ENCODE measurements around the gene PPIB.

PPIB gene

GRCh38 chr15:64162869-64163658 is at the start of gene PPIB:
PPIB (minus strand) TSS chr15:64163022; CDS start chr15:64162986, 36 bp downstream.
- DNase-seq: peak; percentile 97

- no peak for DNase-seq
Observed at GRCh38 chr15:64211696-64212095, 48.9 kb upstream of the PPIB start.

GRCh38 chr15:64210371-64210770 is 47.5 kb upstream of the PPIB start:
- DNase-seq: no peak

GRCh38 chr15:64209680-64210334 is 47.0 kb upstream of the PPIB start:
- DNase-seq: peak; percentile 25 to 57

- DNase-seq: no peak
Observed at GRCh38 chr15:64205202-64205601, 42.4 kb upstream of the PPIB start.

- DNase-seq: no peak
Observed at GRCh38 chr15:64197425-64197824, 34.6 kb upstream of the PPIB start.

- no peak for DNase-seq
Observed at GRCh38 chr15:64193971-64194370, 31.1 kb upstream of the PPIB start.

GRCh38 chr15:64191971-64192830 is 29.4 kb upstream of the PPIB start:
- DNase-seq: no peak

- no peak for DNase-seq
Observed at GRCh38 chr15:64187396-64188191, 24.8 kb upstream of the PPIB start.

GRCh38 chr15:64185146-64185911 is 22.5 kb upstream of the PPIB start:
- no peak for DNase-seq

- peak in 1 of 2 donors; percentile 72 for DNase-seq
Observed at GRCh38 chr15:64182859-64183370, 20.1 kb upstream of the PPIB start.

GRCh38 chr15:64180235-64180824 is 17.5 kb upstream of the PPIB start:
- no peak for DNase-seq

GRCh38 chr15:64166102-64166890 is 3.5 kb upstream of the PPIB start:
- DNase-seq: no peak

- no peak for DNase-seq
Observed at GRCh38 chr15:64164436-64164835, 1.6 kb upstream of the PPIB start.

GRCh38 chr15:64163659-64164362 is 989 bp upstream of the PPIB start:
- peak; percentile 38 to 63 for DNase-seq

GRCh38 chr15:64162478-64162868 is 349 bp downstream of the PPIB start:
- no peak for DNase-seq

- no peak for DNase-seq
Observed at GRCh38 chr15:64161688-64162477, 939 bp downstream of the PPIB start.

GRCh38 chr15:64158363-64159134 is 4.3 kb downstream of the PPIB start:
- no peak for DNase-seq
